DOHH2 (cell line): ENCODE results near the gene TSEN2.

Source experiments
- H3F3A ChIP-seq: fragments of 200-600 bp; sonication (generic), shearing (Covaris generic); 2 replicates; pipeline ENCODE4 v1.6.0; 2016; ENCODE audit warnings: antibody characterized with exemption, mild to moderate bottlenecking; ENCODE audit not compliant: control insufficient read depth, insufficient read depth
- H3K27ac ChIP-seq: fragments of 200-600 bp; sonication (generic); 2 replicates; pipeline ENCODE4 v1.5.1; 2014; ENCODE audit warnings: low read depth, mild to moderate bottlenecking, low read length, moderate library complexity
- H3K27me3 ChIP-seq: fragments of 200-600 bp; sonication (generic); 2 replicates; pipeline ENCODE4 v1.6.1; 2014; ENCODE audit warnings: mild to moderate bottlenecking, low read length, mixed read lengths; ENCODE audit not compliant: control insufficient read depth
- H3K36me3 ChIP-seq: fragments of 200-600 bp; sonication (generic); 2 replicates; pipeline ENCODE4 v1.6.1; 2014; ENCODE audit warnings: mild to moderate bottlenecking, low read length, moderate library complexity, mixed read lengths; ENCODE audit not compliant: control insufficient read depth
- H3K4me1 ChIP-seq: fragments of 200-600 bp; sonication (generic); 2 replicates; pipeline ENCODE4 v1.6.1; 2014; ENCODE audit warnings: mild to moderate bottlenecking, low read length, mixed read lengths; ENCODE audit not compliant: control insufficient read depth
- H3K4me2 ChIP-seq: fragments of 200-600 bp; sonication (generic); 2 replicates; pipeline ENCODE4 v1.6.0; 2014; ENCODE audit warnings: mild to moderate bottlenecking, low read length, moderate library complexity
- H3K4me3 ChIP-seq: fragments of 200-600 bp; sonication (generic); 2 replicates; pipeline ENCODE4 v1.5.1; 2014; ENCODE audit warnings: mild to moderate bottlenecking, low read length, mixed read lengths
- H3K79me2 ChIP-seq: fragments of 200-600 bp; sonication (generic); 2 replicates; pipeline ENCODE4 v1.6.1; 2014; ENCODE audit warnings: mild to moderate bottlenecking, low read length, mixed read lengths; ENCODE audit not compliant: control insufficient read depth
- H3K9me2 ChIP-seq: fragments of 200-600 bp; sonication (generic); replicated peaks from 2 replicates; pipeline ENCODE4 v1.6.1; 2014; ENCODE audit warnings: mild to moderate bottlenecking, low read length, mixed read lengths; ENCODE audit not compliant: control insufficient read depth
- H3K9me3 ChIP-seq: fragments of 200-600 bp; sonication (generic); 2 replicates; pipeline ENCODE4 v1.6.1; 2014; ENCODE audit warnings: antibody characterized with exemption, low read length, mixed read lengths; ENCODE audit not compliant: control insufficient read depth, insufficient read depth
- H4K20me1 ChIP-seq: fragments of 200-600 bp; sonication (generic); 2 replicates; pipeline ENCODE4 v1.6.0; 2014; ENCODE audit warnings: low read depth, mild to moderate bottlenecking, antibody characterized with exemption, low read length, moderate library complexity; ENCODE audit not compliant: control insufficient read depth, insufficient read depth
- CTCF ChIP-seq: fragments of 200-600 bp; sonication (generic); IDR thresholded peaks from one replicate; pipeline ENCODE4 v1.5.1; 2014; ENCODE audit warnings: antibody characterized with exemption, mild to moderate bottlenecking, low read depth, low read length; ENCODE audit not compliant: poor library complexity, severe bottlenecking
- EZH2phosphoT487 ChIP-seq: fragments of 200-600 bp; sonication (generic); IDR thresholded peaks from 2 replicates; pipeline ENCODE4 v1.6.1; 2017; ENCODE audit warnings: borderline replicate concordance, mild to moderate bottlenecking, antibody characterized with exemption, low read length, moderate library complexity, mixed read lengths

The TSEN2 gene

GRCh38 chr3:12515631-12516030, 31.4 kb downstream of the TSEN2 start:
- no peak overlapping the region for H3K27ac ChIP-seq
- no peaks in the 10 kb centered on the region for H4K20me1 ChIP-seq
- no peaks in the 10 kb centered on the region for H3K27me3 ChIP-seq
- no peaks in the 10 kb centered on the region for H3K9me2 ChIP-seq
- no peaks in the 10 kb centered on the region for H3F3A ChIP-seq
- no peaks in the 10 kb centered on the region for H3K4me1 ChIP-seq
- H3K9me3 ChIP-seq, result no peaks in the 10 kb centered on the region
- H3K4me2 ChIP-seq, result no peak overlapping the region
- H3K79me2 ChIP-seq, result no peaks in the 10 kb centered on the region
- TF ChIP-seq CTCF (no peak), EZH2phosphoT487 (no peak)
- no peak overlapping the region for H3K4me3 ChIP-seq
- peaks cover 45% of the 10 kb centered on the region for H3K36me3 ChIP-seq

GRCh38 chr3:12516873-12517272, 32.6 kb downstream of the TSEN2 start:
- Histone ChIP-seq H3K27me3 (no peaks in the 10 kb centered on the region), H3K79me2 (no peaks in the 10 kb centered on the region), H3K9me3 (no peaks in the 10 kb centered on the region), H4K20me1 (no peaks in the 10 kb centered on the region), H3K4me3 (no peak overlapping the region), H3K9me2 (no peaks in the 10 kb centered on the region), H3K4me1 (no peaks in the 10 kb centered on the region), H3K27ac (no peak overlapping the region), H3K36me3 (peaks cover 52% of the 10 kb centered on the region), H3K4me2 (no peak overlapping the region), H3F3A (no peaks in the 10 kb centered on the region)
- TF ChIP-seq EZH2phosphoT487, result no peak
- TF ChIP-seq CTCF, result no peak

- Histone ChIP-seq H3K27ac (no peak overlapping the region), H3K4me3 (no peak overlapping the region), H3K4me2 (no peak overlapping the region), H3K27me3 (no peaks in the 10 kb centered on the region), H3K4me1 (no peaks in the 10 kb centered on the region), H3K9me2 (no peaks in the 10 kb centered on the region), H3F3A (no peaks in the 10 kb centered on the region), H4K20me1 (no peaks in the 10 kb centered on the region), H3K9me3 (no peaks in the 10 kb centered on the region), H3K36me3 (peaks cover 49% of the 10 kb centered on the region), H3K79me2 (no peaks in the 10 kb centered on the region)
- TF ChIP-seq EZH2phosphoT487 (no peak), CTCF (no peak)
Observed at GRCh38 chr3:12518261-12519028, 34.2 kb downstream of the TSEN2 start.
